ENCODE measurements around the gene ASMTL. TPM values are rescaled to one million over a fixed set of nuclear protein-coding genes. Genes with fewer than 3 reads are reported as not detected.
"Not testable (repeated sequence)": the region's sequence is repeated elsewhere in the genome, so short reads cannot be mapped to it uniquely, and the experiment has no call there.

ASMTL gene
- total and polyA plus RNA-seq, 4 donors, result 26.7 to 56.1 (median 31.8) TPM

DNA sequence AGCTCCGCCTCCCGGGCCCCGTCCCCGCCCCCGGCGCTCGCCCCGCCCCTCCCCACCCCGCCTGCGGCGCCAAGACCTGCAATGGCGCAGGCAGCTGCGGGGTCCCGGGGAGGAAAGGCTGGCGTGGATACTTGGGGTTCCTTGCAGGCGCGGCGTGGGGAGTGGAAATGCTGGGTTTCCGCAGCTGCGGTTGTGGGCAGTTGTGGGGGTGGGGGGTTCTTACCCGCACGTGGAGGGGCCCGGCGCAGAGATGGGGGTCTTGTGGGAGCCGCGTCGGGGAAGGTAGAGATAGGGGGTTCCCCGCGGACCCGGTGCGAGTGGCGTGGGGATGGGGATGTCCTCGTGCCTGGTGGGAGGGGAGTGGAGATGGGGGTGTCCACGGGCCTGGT, 680 bp upstream of the ASMTL start:
- no peaks in the 10 kb centered on the region for H3K9me3 ChIP-seq (ENCODE audit: control insufficient read depth, low read length)
- intact Hi-C loops (cut with DNase I), result loop anchor here (1.0 to 10.0 kb wide), 5 partner anchors 61 to 1361 kb away; partner anchors contain the start of genes AKAP17A (in 2 of the 2) and SLC25A6 (in 2 of the 2)
- peak overlapping the region; percentile 29 to 67 for H3K4me3 ChIP-seq (ENCODE audit: low read length in 2 of 2)
- DNase-seq (peak; percentile 90 to 91), ATAC-seq (ENCODE audit: low FRiP score) (peak; percentile 43)
- H3K36me3 ChIP-seq (ENCODE audit: control insufficient read depth in 1 of 2, insufficient read depth in 2 of 2, low read length in 1 of 2), result no peaks in the 10 kb centered on the region
- H3K27me3 ChIP-seq (ENCODE audit: control insufficient read depth in 1 of 2, insufficient read depth in 2 of 2, low read length in 1 of 2), result no peaks in the 10 kb centered on the region
- H3K4me1 ChIP-seq (ENCODE audit: control insufficient read depth in 1 of 2, insufficient read depth in 2 of 2, low read length in 2 of 2), result no peaks in the 10 kb centered on the region
- 1% methylated on average over 18 to 34 of the region's 34 CpGs for WGBS, 2 donors
- H3K27ac ChIP-seq (ENCODE audit: low read depth in 1 of 2, low read length in 2 of 2), result peak overlapping the region in 1 of 2 donors; percentile 48

DNA sequence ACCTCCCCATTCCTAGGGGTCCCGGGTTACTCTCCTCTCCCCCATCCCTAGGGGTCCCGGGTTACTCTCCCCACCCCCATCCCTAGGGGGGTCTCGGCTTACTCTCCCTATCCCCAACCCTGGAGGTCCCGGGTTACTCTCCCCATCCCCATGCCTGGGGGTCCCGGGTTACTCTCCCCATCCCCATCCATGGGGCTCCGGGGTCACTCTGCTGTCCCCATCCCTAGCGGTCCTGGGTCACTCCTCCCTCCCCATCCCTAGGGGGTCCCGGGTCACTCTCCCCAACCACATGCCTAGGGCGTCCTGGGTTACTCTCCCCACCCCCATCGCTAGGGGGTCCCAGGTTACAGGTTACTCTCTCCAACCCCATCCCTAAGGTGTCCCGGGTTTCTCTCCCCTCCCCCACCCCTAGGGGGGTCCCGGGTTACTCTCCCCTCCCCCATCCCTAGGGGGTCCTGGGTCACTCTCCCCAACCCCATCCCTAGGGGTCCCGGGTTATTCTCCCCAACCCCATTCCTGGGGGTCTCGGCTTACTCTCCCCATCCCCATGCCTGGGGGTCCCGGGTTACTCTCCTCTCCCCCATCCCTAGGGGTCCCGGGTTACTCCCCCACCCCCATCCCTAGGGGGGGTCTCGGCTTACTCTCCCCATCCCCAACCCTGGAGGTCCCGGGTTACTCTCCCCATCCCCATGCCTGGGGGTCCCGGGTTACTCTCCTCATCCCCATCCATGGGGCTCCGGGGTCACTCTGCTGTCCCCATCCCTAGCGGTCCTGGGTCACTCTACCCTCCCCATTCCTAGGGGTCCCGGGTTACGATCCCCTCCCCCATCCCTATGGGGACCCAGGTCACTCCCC, 821 bp downstream of the ASMTL start:
- H3K27ac ChIP-seq (ENCODE audit: low read depth in 1 of 2, low read length in 2 of 2), result no peak overlapping the region
- DNase-seq (peak in 1 of 2 donors; percentile 64), ATAC-seq (ENCODE audit: low FRiP score) (no peak)
- no peaks in the 10 kb centered on the region for H3K9me3 ChIP-seq (ENCODE audit: control insufficient read depth, low read length)
- no peaks in the 10 kb centered on the region for H3K27me3 ChIP-seq (ENCODE audit: control insufficient read depth in 1 of 2, insufficient read depth in 2 of 2, low read length in 1 of 2)
- intact Hi-C loops (cut with DNase I), result loop anchor here (5.0 to 10.0 kb wide), 4 partner anchors 60 to 1363 kb away; partner anchors contain the start of genes AKAP17A (in 2 of the 2) and SLC25A6 (in 1 of the 2)
- no peaks in the 10 kb centered on the region for H3K36me3 ChIP-seq (ENCODE audit: control insufficient read depth in 1 of 2, insufficient read depth in 2 of 2, low read length in 1 of 2)
- H3K4me3 ChIP-seq (ENCODE audit: low read length in 2 of 2), result peak overlapping the region; percentile 73 to 76
- H3K4me1 ChIP-seq (ENCODE audit: control insufficient read depth in 1 of 2, insufficient read depth in 2 of 2, low read length in 2 of 2), result no peaks in the 10 kb centered on the region
- 22 to 30% methylated on average over 23 of the region's 23 CpGs for WGBS, 2 donors

DNA sequence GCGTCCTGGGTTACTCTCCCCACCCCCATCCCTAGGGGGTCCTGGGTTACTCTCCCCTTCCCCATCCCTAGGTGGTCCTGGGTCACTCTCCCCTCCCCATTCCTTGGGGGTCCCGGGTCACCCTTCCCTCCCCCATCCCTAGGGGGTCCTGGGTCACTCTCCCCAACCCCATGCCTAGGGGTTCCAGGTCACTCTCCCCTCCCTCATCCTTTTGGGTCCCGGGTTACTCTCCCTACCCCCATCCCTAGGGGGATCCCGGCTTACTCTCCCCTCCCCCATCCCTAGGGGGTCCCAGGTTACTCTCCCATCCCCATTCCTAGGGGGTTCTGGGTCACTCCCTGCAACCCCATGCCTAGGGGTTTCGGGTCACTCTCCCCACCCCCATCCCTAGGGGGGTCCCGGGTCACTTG, 1.5 kb downstream of the ASMTL start:
- 77 to 88% methylated on average over 6 of the region's 6 CpGs for WGBS, 2 donors
- no peaks in the 10 kb centered on the region for H3K27me3 ChIP-seq (ENCODE audit: control insufficient read depth in 1 of 2, insufficient read depth in 2 of 2, low read length in 1 of 2)
- no peak overlapping the region for H3K27ac ChIP-seq (ENCODE audit: low read depth in 1 of 2, low read length in 2 of 2)
- no peak overlapping the region for H3K4me3 ChIP-seq (ENCODE audit: low read length in 2 of 2)
- no peaks in the 10 kb centered on the region for H3K9me3 ChIP-seq (ENCODE audit: control insufficient read depth, low read length)
- DNase-seq (peak in 1 of 2 donors; percentile 53), ATAC-seq (ENCODE audit: low FRiP score) (no peak)
- H3K36me3 ChIP-seq (ENCODE audit: control insufficient read depth in 1 of 2, insufficient read depth in 2 of 2, low read length in 1 of 2), result no peaks in the 10 kb centered on the region
- no peaks in the 10 kb centered on the region for H3K4me1 ChIP-seq (ENCODE audit: control insufficient read depth in 1 of 2, insufficient read depth in 2 of 2, low read length in 2 of 2)
- intact Hi-C loops (cut with DNase I), result loop anchor here (5.0 to 10.0 kb wide), 4 partner anchors 59 to 1364 kb away; partner anchors contain the start of genes AKAP17A (in 2 of the 2) and SLC25A6 (in 1 of the 2)

DNA sequence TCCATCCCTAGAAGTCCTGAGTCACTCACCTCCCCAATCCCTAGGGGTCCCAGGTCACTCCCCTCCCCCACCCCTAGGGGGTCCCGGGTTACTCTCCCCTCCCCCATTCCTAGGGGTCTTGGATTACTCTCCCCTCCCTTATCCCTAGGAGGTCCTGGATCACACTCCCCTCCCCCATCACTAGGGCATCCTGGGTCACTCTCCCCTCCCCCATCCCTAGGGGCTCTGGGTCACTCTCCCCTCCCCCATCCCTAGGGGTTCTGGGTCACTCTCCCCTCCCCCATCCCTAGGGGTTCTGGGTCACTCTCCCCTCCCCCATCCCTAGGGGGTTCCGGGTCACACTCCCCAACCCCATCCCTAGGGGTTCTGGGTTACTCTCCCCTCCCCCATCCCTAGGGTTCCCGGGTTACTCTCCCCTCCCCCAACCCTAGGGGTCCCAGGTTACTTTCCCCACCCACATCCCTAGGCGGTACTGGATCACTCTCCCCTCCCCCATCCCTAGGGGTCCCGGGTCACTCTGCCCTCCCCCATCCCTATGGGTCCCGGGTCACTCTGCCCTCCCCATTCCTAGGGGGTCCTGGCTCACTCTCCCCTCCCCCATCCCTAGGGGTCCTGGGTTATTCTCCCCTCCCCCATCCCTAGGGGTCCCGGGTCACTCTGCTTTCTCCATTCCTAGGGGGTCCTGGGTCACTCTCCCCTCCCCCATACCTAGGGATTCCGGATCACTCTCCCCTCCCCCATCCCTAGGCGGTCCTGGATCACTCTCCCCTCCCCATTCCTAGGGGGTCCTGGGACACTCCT, 2.1 kb downstream of the ASMTL start:
- intact Hi-C loops (cut with DNase I), result loop anchor here (5.0 to 10.0 kb wide), 4 partner anchors 58 to 1364 kb away; partner anchors contain the start of genes AKAP17A (in 2 of the 2) and SLC25A6 (in 1 of the 2)
- ATAC-seq (ENCODE audit: low FRiP score) (no peak), DNase-seq (peak in 1 of 2 donors; percentile 58)
- Histone ChIP-seq H3K27ac (ENCODE audit: low read depth in 1 of 2, low read length in 2 of 2) (no peak overlapping the region), H3K9me3 (ENCODE audit: control insufficient read depth, low read length) (no peaks in the 10 kb centered on the region), H3K36me3 (ENCODE audit: control insufficient read depth in 1 of 2, insufficient read depth in 2 of 2, low read length in 1 of 2) (no peaks in the 10 kb centered on the region), H3K27me3 (ENCODE audit: control insufficient read depth in 1 of 2, insufficient read depth in 2 of 2, low read length in 1 of 2) (no peaks in the 10 kb centered on the region), H3K4me3 (ENCODE audit: low read length in 2 of 2) (no peak overlapping the region), H3K4me1 (ENCODE audit: control insufficient read depth in 1 of 2, insufficient read depth in 2 of 2, low read length in 2 of 2) (no peaks in the 10 kb centered on the region)
- 78 to 82% methylated on average over 9 of the region's 9 CpGs for WGBS, 2 donors

DNA sequence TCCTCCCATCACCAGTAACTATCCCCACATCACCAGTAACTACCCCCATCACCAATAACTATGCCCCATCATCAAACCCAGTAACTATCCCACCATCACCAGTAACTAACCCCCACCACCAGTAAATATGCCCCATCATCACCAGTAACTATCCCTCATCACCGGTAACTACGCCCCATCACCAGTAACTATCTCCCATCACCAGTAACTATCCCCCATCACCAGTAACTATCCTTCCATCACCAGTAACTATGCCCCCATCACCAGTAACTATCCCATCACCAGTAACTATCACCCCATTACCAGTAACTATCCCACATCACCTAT, 2.9 kb downstream of the ASMTL start:
- Histone ChIP-seq H3K4me1 (ENCODE audit: control insufficient read depth in 1 of 2, insufficient read depth in 2 of 2, low read length in 2 of 2) (no peaks in the 10 kb centered on the region), H3K27ac (ENCODE audit: low read depth in 1 of 2, low read length in 2 of 2) (no peak overlapping the region), H3K27me3 (ENCODE audit: control insufficient read depth in 1 of 2, insufficient read depth in 2 of 2, low read length in 1 of 2) (no peaks in the 10 kb centered on the region), H3K9me3 (ENCODE audit: control insufficient read depth, low read length) (no peaks in the 10 kb centered on the region), H3K4me3 (ENCODE audit: low read length in 2 of 2) (no peak overlapping the region), H3K36me3 (ENCODE audit: control insufficient read depth in 1 of 2, insufficient read depth in 2 of 2, low read length in 1 of 2) (no peaks in the 10 kb centered on the region)
- DNase-seq, result no peak
- no peak for ATAC-seq (ENCODE audit: low FRiP score)
- 98 to 99% methylated on average over 2 of the region's 2 CpGs for WGBS, 2 donors
- intact Hi-C loops (cut with DNase I), result loop anchor here (5.0 to 10.0 kb wide), 4 partner anchors 57 to 1365 kb away; partner anchors contain the start of genes AKAP17A (in 2 of the 2) and SLC25A6 (in 1 of the 2)

DNA sequence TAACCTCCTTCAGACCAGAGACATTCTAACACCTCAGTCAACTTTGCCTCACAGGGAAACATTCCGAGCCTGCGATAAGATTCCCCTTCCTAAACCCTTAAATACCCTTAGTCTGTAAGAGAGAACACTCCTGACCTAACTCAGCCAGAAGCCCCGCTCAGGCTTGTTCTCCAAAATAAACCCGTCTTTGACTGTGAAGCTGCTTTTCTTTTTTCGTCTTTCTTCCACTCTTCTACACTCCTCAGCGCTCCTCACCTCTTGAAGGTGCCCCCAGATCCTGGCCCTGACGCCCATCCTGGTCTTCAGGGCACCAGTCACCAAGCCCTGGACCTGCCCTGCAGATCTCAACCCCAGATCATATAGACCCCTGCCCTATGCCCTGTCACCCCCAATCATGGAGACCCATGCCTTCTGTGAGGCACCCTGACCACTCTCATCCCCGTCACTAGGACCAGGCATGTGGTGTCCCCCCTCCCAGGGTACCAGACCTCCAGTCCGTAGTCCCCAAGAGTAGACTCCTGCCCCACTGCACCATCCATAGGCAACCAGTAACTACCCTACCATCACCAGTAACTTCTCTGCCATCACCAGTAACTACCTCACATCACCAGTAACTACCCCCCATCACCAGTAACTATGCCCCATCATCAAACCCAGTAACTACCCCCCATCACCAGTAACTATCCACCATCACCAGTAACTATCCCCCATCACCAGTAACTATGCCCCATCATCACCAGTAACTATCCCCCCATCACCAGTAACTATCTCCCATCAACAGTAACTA, 3.5 kb downstream of the ASMTL start:
- Histone ChIP-seq H3K27me3 (ENCODE audit: control insufficient read depth in 1 of 2, insufficient read depth in 2 of 2, low read length in 1 of 2) (no peaks in the 10 kb centered on the region), H3K27ac (ENCODE audit: low read depth in 1 of 2, low read length in 2 of 2) (no peak overlapping the region), H3K4me3 (ENCODE audit: low read length in 2 of 2) (no peak overlapping the region), H3K9me3 (ENCODE audit: control insufficient read depth, low read length) (no peaks in the 10 kb centered on the region), H3K36me3 (ENCODE audit: control insufficient read depth in 1 of 2, insufficient read depth in 2 of 2, low read length in 1 of 2) (no peaks in the 10 kb centered on the region), H3K4me1 (ENCODE audit: control insufficient read depth in 1 of 2, insufficient read depth in 2 of 2, low read length in 2 of 2) (no peaks in the 10 kb centered on the region)
- intact Hi-C loops (cut with DNase I), result no loop called here
- WGBS, 2 donors, result 87 to 94% methylated on average over 9 of the region's 9 CpGs
- no peak for ATAC-seq (ENCODE audit: low FRiP score)
- peak in 1 of 2 donors; percentile 43 for DNase-seq

DNA sequence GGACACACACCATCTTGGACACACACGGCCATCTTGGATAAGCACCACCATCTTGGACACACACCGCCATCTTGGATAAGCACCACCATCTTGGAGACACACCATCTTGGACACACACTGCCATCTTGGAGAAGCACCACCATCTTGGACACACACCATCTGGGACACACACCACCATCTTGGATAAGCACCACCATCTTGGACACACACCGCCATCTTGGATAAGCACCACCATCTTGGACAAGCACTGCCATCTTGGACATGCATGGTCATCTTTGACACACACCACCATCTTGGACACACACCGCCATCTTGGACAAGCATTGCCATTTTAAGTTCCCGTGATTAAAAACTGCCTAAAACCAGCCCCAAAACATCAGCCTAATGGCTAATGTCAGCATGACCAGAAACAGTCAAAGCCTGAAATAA, 4.1 kb downstream of the ASMTL start:
- H3K4me3 ChIP-seq (ENCODE audit: low read length in 2 of 2); H3K9me3 ChIP-seq (ENCODE audit: control insufficient read depth, low read length); H3K27ac ChIP-seq (ENCODE audit: low read depth in 1 of 2, low read length in 2 of 2); H3K4me1 ChIP-seq (ENCODE audit: control insufficient read depth in 1 of 2, insufficient read depth in 2 of 2, low read length in 2 of 2); H3K27me3 ChIP-seq (ENCODE audit: control insufficient read depth in 1 of 2, insufficient read depth in 2 of 2, low read length in 1 of 2); intact Hi-C loops (cut with DNase I); H3K36me3 ChIP-seq (ENCODE audit: control insufficient read depth in 1 of 2, insufficient read depth in 2 of 2, low read length in 1 of 2); ATAC-seq (ENCODE audit: low FRiP score): not testable (repeated sequence)
- WGBS, 2 donors, result 98 to 100% methylated on average over 5 of the region's 5 CpGs
- DNase-seq, result peak in 1 of 2 donors; percentile 16

DNA sequence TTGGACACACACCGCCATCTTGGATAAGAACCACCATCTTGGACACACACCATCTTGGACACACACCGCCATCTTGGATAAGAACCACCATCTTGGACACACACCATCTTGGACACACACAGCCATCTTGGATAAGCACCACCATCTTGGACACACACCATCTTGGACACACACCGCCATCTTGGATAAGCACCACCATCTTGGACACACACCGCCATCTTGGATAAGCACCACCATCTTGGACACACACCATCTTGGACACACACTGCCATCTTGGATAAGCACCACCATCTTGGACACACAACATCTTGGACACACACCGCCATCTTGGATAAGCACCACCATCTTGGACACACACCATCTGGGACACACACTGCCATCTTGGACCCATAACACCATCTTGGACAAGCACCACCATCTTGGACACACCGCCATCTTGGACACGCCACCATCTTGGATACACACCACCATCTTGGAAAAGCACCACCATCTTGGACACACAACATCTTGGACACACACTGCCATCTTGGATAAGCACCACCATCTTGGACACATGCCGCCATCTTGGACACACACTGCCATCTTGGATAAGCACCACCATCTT, 4.6 kb downstream of the ASMTL start:
- H3K4me3 ChIP-seq (ENCODE audit: low read length in 2 of 2); H3K9me3 ChIP-seq (ENCODE audit: control insufficient read depth, low read length); H3K4me1 ChIP-seq (ENCODE audit: control insufficient read depth in 1 of 2, insufficient read depth in 2 of 2, low read length in 2 of 2); H3K36me3 ChIP-seq (ENCODE audit: control insufficient read depth in 1 of 2, insufficient read depth in 2 of 2, low read length in 1 of 2); intact Hi-C loops (cut with DNase I); H3K27ac ChIP-seq (ENCODE audit: low read depth in 1 of 2, low read length in 2 of 2); H3K27me3 ChIP-seq (ENCODE audit: control insufficient read depth in 1 of 2, insufficient read depth in 2 of 2, low read length in 1 of 2); ATAC-seq (ENCODE audit: low FRiP score): not testable (repeated sequence)
- 99% methylated on average over 8 of the region's 8 CpGs for WGBS, 2 donors
- peak; percentile 19 to 20 for DNase-seq

Data from aorta (tissue), 5 donors.